Mucosa of stomach (tissue), 1 donor: ENCODE measurements around the gene DENND6A.
"Not testable (repeated sequence)": the region's sequence is repeated elsewhere in the genome, so short reads cannot be mapped to it uniquely, and the experiment has no call there.

Experiments used
- H3K27me3 ChIP-seq: one replicate; pipeline ENCODE4 v1.7.0; 2013; ENCODE audit warnings: mild to moderate bottlenecking, low read length; ENCODE audit not compliant: control insufficient read depth, insufficient read depth
- H3K36me3 ChIP-seq: one replicate; pipeline ENCODE4 v1.7.0; 2013; ENCODE audit warnings: low read length; ENCODE audit not compliant: control insufficient read depth, insufficient read depth
- H3K4me1 ChIP-seq: one replicate; pipeline ENCODE4 v1.7.0; 2013; ENCODE audit warnings: mild to moderate bottlenecking, low read length; ENCODE audit not compliant: control insufficient read depth, insufficient read depth
- H3K4me3 ChIP-seq: one replicate; pipeline ENCODE4 v1.7.0; 2013; ENCODE audit warnings: low read length
- H3K9ac ChIP-seq: one replicate; pipeline ENCODE4 v1.7.0; 2013; ENCODE audit warnings: mild to moderate bottlenecking, low read length, moderate library complexity
- H3K9me3 ChIP-seq: one replicate; pipeline ENCODE4 v1.7.0; 2013; ENCODE audit warnings: mild to moderate bottlenecking, low read length, moderate library complexity; ENCODE audit not compliant: control insufficient read depth
- donor health status: Pancreatic carcinoma.

The DENND6A gene

GRCh38 chr3:57659004-57659673, 33.7 kb downstream of the DENND6A start:
- Histone ChIP-seq H3K36me3 (no peaks in the 10 kb centered on the region), H3K4me1 (no peaks in the 10 kb centered on the region), H3K9me3 (no peaks in the 10 kb centered on the region), H3K4me3 (no peak overlapping the region), H3K27me3 (no peaks in the 10 kb centered on the region), H3K9ac (no peak overlapping the region)

DNA sequence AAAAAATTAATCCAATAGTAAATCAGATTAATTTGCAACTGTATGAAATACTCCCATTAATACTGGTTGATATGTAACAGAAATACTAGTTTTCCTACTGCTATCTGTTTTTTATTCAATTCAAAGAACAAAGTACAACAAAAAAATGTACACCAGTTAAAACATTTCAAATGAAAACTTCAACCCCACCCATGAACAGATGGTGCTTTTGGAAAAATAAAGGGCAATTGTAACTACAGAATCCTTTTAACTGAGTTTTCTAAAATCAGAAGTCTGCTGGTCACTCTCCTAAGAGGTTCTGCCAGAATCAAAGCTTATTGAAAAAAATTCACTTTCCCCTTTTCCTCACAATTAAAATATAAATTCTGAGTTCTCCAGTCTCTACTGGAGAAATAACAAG, 34.3 kb downstream of the DENND6A start:
- Histone ChIP-seq H3K36me3 (no peaks in the 10 kb centered on the region), H3K9ac (no peak overlapping the region), H3K4me1 (no peaks in the 10 kb centered on the region), H3K4me3 (no peak overlapping the region), H3K9me3 (no peaks in the 10 kb centered on the region), H3K27me3 (no peaks in the 10 kb centered on the region)

GRCh38 chr3:57655727-57656126, 37.1 kb downstream of the DENND6A start:
- Histone ChIP-seq H3K4me1 (no peaks in the 10 kb centered on the region), H3K9me3 (no peaks in the 10 kb centered on the region), H3K36me3 (no peaks in the 10 kb centered on the region), H3K4me3 (no peak overlapping the region), H3K27me3 (no peaks in the 10 kb centered on the region), H3K9ac (no peak overlapping the region)

GRCh38 chr3:57654267-57654666, 38.6 kb downstream of the DENND6A start:
- H3K4me1 ChIP-seq, result no peaks in the 10 kb centered on the region
- H3K4me3 ChIP-seq, result no peak overlapping the region
- no peaks in the 10 kb centered on the region for H3K36me3 ChIP-seq
- H3K27me3 ChIP-seq, result no peaks in the 10 kb centered on the region
- H3K9me3 ChIP-seq, result no peaks in the 10 kb centered on the region
- H3K9ac ChIP-seq, result no peak overlapping the region

- no peak overlapping the region for H3K4me3 ChIP-seq
- H3K4me1 ChIP-seq, result no peaks in the 10 kb centered on the region
- H3K27me3 ChIP-seq, result no peaks in the 10 kb centered on the region
- H3K36me3 ChIP-seq, result no peaks in the 10 kb centered on the region
- H3K9me3 ChIP-seq, result no peaks in the 10 kb centered on the region
- H3K9ac ChIP-seq, result no peak overlapping the region
These were observed 40.7 kb downstream of the DENND6A start for GRCh38 chr3:57652203-57652602.

GRCh38 chr3:57647292-57647940, 45.5 kb downstream of the DENND6A start:
- no peaks in the 10 kb centered on the region for H3K36me3 ChIP-seq
- H3K9me3 ChIP-seq, result no peaks in the 10 kb centered on the region
- H3K4me3 ChIP-seq, result no peak overlapping the region
- H3K9ac ChIP-seq, result no peak overlapping the region
- H3K27me3 ChIP-seq, result no peaks in the 10 kb centered on the region
- no peaks in the 10 kb centered on the region for H3K4me1 ChIP-seq

- Histone ChIP-seq H3K9ac (no peak overlapping the region), H3K36me3 (no peaks in the 10 kb centered on the region), H3K27me3 (no peaks in the 10 kb centered on the region), H3K4me1 (no peaks in the 10 kb centered on the region), H3K4me3 (no peak overlapping the region), H3K9me3 (no peaks in the 10 kb centered on the region)
These were observed 46.2 kb downstream of the DENND6A start for GRCh38 chr3:57646723-57647122.

DNA sequence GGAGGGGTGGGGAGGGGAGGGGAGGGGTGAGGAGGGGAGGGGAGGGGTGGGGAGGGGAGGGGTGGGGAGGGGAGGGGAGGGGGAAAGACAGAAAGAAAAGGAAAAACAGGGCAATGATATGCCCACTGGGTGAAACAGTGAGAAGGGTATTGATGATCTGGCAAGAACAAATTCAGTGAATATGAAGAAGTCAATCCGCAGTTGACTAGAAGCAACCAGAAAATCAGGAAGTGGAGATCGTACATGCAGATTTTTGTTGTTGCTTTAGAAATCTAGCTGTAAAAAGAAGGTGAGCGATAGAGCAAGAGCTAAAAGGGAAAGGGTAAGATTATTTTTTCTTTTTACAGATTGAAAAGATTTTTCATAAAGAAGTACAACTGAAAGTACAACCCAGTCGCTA, 48.1 kb downstream of the DENND6A start:
- Histone ChIP-seq H3K36me3 (no peaks in the 10 kb centered on the region), H3K27me3 (no peaks in the 10 kb centered on the region), H3K9me3 (no peaks in the 10 kb centered on the region)

DNA sequence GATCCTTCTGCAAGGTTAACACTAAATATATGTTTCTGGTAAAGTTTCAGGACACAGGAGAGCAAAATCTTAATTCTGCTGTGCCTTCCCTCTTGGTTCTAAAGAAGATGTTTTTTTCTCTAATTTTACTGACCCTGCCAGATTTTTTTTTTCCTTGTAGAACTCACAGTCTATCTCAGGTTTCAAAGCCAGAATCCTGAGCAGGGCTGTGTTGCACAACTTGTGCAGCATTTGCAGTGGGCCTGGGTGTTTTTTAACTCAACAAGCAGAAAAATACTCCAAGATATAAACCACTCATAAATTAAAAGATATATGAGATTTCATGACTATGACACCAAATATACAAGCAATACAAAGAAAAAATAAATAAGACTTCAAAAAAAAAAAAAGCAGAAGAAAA, 55.5 kb downstream of the DENND6A start:
- Histone ChIP-seq H3K4me1 (no peaks in the 10 kb centered on the region), H3K9ac (no peak overlapping the region), H3K27me3 (no peaks in the 10 kb centered on the region), H3K4me3 (no peak overlapping the region), H3K36me3 (no peaks in the 10 kb centered on the region), H3K9me3 (no peaks in the 10 kb centered on the region)

More for the DNA sequence above, 48.1 kb downstream of the DENND6A start:
- no peak overlapping the region for H3K4me3 ChIP-seq
- H3K4me1 ChIP-seq, result no peaks in the 10 kb centered on the region
- no peak overlapping the region for H3K9ac ChIP-seq

- not testable (repeated sequence) for H3K36me3 ChIP-seq, H3K9me3 ChIP-seq, H3K4me3 ChIP-seq, H3K9ac ChIP-seq, H3K27me3 ChIP-seq, H3K4me1 ChIP-seq
These were observed 58.6 kb downstream of the DENND6A start for GRCh38 chr3:57634259-57634658.

- Histone ChIP-seq H3K27me3 (no peaks in the 10 kb centered on the region), H3K9ac (no peak overlapping the region), H3K4me1 (no peaks in the 10 kb centered on the region), H3K36me3 (peaks cover 10% of the 10 kb centered on the region), H3K9me3 (no peaks in the 10 kb centered on the region), H3K4me3 (no peak overlapping the region)
These were observed 64.9 kb downstream of the DENND6A start for GRCh38 chr3:57627976-57628375.

DNA sequence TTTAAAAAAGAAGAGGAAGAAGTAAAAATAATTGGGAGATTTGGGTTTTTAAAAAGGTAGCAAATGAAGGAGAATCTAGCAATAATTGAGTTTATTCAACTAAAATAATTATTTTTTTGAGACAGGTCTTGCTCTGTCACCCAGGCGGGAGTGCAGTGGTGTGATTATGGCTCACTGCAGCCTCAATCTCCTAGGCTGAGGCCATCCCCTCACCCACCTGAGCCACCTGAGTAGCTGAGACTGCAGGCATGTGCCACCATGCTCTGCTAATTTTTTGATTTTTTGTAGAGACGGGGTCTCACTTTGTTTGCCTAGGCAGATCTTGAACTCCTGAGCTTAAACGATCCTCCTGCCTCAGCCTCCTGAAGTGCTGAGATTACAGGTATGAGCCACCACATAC, 68.1 kb downstream of the DENND6A start:
- Histone ChIP-seq H3K27me3 (no peaks in the 10 kb centered on the region), H3K9me3 (no peaks in the 10 kb centered on the region), H3K4me1 (no peaks in the 10 kb centered on the region), H3K36me3 (peaks cover 1% of the 10 kb centered on the region), H3K9ac (no peak overlapping the region), H3K4me3 (no peak overlapping the region)
